Caki2 (cell line): ENCODE data around the gene SNRPA1. TPM values are rescaled to one million over a fixed set of nuclear protein-coding genes. Genes with fewer than 3 reads are reported as not detected.

ENCODE experiments used
- DNase-seq: peaks from one replicate; pipeline ENCODE4 v3.0.0-alpha.2; 2015; ENCODE audit warnings: low read depth
- in situ Hi-C: cut with HindIII; loops from 2 replicates; pipeline ENCODE4 v1.10.0; 2016; ENCODE audit warnings: low sequenced_read_pairs, low pct_unique_long_range_greater_than_20kb, mixed read lengths
- total RNA-seq: library from RNA; depleted of rRNA; stranded (reverse); fragments of >200 nt; shearing (Covaris generic); gene quantifications from 2 replicates; pipeline ENCODE4 v1.2.3, GENCODE V29; 2014; ENCODE audit warnings: low replicate concordance

Gene SNRPA1
- total RNA-seq, 1 experiment from 2014 or later = 46.7 TPM

DNA sequence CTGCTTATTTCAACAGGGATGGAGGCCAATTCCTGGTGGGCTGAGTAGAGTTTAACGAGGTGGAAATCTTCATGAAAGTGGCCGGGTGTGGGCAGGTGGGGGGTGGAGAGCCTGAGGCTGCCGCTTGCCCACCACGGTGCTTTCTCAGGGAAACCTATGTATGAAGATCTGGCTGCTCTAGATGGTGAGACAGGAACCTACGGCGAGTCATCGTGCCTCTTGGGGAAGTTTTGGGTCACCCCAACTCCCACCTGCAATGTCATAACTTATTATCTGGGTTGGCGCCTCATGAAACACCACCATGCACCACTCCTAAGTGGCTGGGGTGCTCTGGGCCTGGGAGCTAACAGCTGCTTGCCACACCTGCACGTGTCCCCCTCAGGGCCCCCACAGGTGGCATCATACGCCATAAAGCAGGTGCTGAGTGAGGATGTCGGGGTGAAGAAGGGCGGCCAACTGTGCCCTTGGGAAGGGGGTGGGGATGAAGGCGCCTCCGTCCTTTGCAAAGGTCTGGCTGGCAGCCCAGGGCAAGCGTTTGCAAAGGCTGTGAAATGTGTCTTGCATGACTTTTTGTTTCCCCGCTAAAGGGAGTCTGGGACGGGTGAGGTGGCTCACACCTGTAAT, 27.9 kb upstream of the SNRPA1 start:
- no peak for DNase-seq
- in situ Hi-C loops = no loop called here

DNA sequence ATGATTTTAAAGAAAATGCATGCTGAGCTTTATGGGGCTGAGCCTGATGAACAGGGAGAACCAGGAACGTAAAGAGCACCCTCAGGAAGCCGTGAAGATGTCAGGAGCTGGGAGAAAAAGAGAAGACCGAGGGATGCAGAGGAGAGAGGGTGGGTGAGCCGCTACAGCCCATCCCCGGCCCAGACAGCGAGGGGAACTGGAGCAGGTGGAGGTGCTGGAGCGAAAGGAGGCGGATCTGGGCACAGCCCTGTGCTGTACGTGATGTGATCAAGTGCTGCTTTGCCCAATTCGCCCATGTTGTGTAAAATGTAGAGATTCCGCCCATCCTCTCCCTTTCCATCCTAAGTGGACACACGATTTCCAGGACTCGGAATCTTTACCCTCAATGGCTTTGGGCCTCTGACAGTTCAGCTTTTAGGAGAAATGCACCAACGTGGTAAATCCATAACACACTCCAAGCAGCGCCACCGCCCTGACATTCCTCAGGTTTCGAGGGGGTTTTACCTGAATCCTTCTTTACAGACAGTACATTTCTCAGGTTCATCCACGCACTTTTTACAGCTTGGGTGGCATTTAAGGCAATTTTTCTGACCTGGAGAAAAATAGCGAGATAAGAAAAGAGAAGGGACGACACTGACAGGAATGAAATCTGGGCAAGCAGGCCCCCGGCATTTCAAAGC, 27.1 kb upstream of the SNRPA1 start:
- in situ Hi-C loops = no loop called here
- DNase-seq = no peak

DNA sequence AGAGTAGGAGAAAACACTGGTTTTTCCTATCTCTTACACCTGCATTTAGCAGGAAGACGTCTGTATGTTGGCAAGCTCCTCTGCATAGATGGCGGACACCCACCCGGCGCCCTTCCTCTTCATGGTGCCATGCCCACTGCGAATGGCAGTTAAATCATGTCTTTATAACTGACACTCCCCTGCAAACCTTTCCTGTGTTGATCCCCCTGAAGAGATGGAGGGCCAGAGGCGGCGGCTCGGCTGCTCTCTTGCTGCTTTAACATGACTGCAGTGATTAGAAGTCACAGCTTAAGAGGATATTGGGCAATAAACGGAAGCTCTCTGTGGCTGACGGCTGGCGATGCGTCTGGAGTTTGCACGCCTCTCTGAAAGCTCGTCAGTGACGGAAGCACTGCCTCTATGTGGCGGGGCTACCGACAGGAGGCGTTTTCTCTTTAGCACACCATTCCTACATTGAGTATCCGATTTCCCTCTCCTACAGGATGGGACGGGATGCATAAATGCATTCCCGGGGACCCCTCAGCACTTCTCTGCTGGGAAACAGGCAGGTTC, 25.5 kb upstream of the SNRPA1 start:
- in situ Hi-C loops = no loop called here
- no peak for DNase-seq

DNA sequence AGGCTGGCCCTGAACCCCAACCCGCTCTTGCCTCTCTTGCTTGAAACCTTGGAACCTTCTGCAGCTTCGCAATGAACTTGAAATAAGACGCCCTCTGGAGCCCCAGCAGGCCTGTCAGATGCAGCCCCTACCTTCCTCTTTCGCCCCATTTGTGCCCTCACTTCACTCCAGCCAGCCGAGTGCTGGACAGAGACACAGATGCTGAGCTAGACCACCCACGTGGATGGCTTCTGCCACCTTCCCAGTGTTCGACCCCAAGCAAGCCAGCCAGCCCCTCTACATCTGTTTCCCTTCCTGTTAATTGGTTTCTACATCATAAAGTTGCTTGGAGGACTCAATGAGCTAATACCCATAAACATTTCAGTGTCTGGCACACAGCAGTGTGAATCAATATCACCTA, 23.8 kb upstream of the SNRPA1 start:
- DNase-seq = no peak
- in situ Hi-C loops = no loop called here

DNA sequence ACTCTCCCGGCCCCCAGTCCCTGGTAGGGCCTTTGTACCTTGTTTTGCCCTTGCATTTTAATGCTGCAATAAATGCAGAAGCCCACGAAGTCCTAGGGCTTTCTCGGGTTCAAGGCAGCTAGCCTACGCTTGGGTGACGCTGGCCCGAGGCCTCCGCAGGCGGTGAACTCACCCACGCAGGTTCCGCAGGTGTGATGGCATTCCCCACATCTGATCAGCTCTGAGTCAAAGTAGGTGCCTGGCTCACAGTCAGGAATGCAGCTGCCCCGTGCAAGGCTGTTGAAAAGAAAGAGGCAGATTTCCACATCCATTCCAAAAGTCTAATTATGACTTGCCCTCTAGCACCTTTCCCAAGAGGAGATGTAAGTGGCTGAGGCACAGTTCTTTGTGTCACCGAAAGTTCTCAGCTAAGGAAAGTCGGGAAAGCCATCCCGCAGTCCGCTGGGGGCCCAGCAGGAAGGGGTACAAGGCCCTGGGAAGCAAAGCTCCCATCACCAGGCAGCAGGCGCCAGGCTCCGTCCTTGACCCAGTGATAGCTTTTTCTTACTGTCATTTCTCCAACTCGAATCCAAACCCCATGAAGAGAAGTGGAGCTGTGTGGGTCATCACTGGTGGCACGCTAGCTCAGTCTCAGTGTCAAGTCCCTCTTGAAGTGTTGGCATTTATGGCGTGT, 23.2 kb upstream of the SNRPA1 start:
- in situ Hi-C loops = no loop called here
- DNase-seq = no peak

DNA sequence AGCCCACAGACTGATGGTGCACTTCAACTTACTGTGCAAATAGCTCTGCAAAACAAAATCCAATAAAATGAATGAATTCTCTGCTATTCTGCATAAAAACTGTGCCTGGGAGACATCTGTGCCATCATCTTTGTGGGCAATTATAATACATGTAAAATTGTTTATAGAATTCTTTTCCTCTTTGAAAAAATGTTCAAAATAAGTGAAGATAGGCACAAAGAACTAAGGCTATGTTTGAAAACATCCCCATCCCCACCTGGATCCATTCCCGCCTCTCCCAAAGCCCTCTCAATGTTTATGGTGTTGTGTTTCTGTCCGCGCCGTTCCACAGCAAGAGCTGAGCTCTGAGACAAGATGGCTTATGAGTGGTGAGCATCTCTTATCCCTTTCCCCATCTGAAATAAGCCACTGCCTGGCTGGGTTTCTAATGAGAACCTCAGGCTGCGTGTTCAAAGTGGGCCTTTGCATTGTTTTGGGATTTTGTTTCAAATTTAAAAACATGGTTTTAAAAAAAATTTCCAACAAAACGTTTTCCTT, 22.4 kb upstream of the SNRPA1 start:
- in situ Hi-C loops = no loop called here
- no peak for DNase-seq

DNA sequence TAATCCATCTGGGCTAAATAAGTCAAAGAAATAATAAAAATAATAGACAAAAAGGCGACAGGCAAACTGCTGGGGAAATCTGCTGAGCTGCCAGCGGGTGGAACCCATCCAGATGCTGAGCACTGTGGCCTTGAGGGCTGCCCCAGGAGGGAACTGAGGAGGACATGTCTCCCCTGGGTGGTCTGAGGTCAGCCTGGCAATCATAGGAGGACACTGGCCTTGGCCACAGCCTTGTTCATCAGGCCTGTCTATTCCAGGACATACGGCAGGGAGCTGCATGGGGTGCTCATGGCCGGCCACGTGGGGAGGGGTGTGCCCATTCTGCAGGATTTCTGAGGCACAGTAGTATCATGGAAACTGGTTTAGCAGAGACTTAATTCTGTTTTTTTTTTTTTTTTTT, 21.5 kb upstream of the SNRPA1 start:
- in situ Hi-C loops = no loop called here
- DNase-seq = no peak

DNA sequence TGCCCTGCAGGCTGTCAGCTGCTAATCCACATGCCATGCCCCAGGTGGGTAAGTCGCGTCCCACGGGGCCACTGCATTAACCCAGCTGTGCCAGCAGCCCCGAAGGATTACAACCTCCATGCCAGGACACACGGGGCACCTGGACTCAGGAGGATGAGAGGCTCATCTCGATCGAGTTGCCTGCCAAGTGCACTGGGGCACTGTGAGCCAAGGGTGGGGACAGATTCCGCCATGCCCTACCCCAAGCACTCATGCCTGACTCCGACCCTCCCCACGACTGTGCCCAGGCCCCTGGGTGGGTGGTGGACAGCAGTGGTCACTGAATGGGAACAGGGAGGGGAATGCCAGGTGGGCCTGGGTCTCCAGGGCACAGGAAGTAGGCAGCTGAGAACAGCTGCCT, 20.7 kb upstream of the SNRPA1 start:
- in situ Hi-C loops = no loop called here
- no peak for DNase-seq

DNA sequence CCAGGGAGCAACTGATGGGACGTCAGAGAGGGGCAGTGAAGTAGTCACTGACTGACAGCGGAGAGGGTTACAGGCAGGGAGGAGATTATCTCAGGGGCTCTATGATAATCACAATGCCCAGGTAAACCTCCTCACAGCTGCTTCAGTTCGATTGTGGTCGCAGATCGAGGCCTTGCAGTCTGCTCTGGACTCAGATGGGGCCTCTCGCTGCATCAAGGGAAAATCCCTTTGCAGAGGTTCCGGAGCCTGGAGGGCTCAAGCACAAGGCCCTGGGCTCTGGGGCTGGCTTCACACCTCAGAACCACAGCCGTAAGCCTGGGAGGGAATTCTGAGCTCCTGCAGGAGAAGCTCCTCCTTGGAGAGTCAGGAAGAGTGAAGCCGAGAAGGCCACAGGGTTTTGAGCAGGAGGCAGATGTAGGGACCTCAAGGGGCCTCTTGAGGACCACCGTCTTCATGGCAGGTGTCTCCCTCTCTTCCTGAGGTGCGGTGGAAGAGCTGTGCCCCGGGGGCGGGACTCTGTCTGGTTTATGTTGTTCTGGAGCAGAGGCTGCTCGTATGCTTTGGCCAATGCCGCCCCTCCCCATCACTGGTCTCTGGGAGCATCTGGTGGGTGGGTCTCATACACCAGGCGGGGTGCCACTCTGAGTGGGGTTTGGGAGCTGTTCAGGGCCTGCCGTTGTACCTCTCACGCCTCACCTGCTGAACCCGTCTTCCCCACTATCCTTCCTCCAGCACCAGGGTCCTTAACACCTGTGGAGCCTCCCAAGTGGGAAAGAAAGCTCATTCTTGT, 19.5 kb upstream of the SNRPA1 start:
- DNase-seq = no peak
- in situ Hi-C loops = no loop called here

DNA sequence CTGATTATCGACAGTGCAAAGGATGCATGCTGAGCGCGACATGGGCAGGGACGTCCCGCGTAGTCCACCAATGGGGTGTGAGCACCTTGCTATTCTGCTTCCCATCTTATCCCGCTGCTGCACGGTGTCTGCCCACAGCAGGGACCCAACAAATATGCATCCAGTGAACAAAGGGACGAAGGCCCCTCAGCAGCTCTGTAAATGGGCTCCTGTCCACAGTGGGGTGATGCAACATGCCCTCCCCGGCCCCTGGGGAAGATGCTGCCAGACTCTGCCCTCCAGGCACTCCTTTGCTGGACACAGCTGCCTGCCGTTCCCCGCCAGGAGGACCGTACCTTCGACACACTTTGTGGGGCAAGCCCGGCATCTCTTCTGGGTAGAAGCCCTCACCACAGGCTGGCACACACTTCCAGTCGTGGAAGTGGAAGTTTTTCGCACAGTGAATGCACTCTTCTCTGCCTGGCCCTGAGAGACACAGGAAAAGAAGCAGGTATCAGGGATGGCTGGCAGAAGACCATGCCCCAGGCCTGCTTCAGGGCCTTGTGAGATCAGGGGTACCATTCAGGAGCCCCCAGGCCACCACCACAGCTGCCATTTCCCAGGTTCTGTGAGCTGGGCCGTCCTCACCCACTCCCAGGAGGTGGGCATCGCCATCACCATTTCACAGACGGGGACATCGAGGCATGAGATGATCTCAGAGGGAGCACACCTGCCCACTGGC, 18.2 kb upstream of the SNRPA1 start:
- in situ Hi-C loops = no loop called here
- no peak for DNase-seq

DNA sequence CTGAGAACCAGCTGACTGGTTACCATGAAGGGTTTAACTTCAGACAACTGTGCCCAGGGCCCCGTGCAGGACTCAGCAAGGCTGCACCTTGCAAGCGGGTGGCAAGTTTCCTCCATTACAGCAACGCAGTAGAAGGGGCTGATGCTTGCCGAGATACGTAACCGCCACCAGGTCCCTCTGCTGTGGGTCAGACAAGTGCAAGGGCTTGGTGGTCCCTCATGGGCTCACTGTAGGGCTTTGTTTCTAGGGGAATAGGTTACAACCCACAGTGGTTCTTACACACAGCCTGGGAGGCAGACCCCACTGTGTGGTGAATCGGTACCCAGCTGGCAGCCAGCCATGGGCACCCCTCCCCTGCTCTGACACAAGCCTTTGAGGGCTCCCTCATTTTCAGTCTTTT, 15.5 kb upstream of the SNRPA1 start:
- in situ Hi-C loops = no loop called here
- no peak for DNase-seq

DNA sequence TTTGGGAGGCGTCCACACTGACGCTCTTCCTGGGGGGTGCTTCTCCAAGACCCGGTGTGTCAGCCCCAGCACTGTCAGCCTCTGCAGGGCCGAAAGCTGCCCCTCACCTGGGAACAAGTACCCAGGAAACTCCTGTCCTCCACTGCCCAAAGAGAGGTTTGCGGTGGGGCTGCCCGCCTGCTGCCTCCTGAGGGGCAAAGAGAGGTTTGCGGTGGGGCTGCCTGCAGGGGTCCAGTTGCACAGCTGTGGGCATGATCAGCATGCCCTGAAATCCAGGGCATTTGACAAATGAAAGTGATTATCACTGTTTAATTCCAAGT, 15.1 kb upstream of the SNRPA1 start:
- no peak for DNase-seq
- in situ Hi-C loops = no loop called here

DNA sequence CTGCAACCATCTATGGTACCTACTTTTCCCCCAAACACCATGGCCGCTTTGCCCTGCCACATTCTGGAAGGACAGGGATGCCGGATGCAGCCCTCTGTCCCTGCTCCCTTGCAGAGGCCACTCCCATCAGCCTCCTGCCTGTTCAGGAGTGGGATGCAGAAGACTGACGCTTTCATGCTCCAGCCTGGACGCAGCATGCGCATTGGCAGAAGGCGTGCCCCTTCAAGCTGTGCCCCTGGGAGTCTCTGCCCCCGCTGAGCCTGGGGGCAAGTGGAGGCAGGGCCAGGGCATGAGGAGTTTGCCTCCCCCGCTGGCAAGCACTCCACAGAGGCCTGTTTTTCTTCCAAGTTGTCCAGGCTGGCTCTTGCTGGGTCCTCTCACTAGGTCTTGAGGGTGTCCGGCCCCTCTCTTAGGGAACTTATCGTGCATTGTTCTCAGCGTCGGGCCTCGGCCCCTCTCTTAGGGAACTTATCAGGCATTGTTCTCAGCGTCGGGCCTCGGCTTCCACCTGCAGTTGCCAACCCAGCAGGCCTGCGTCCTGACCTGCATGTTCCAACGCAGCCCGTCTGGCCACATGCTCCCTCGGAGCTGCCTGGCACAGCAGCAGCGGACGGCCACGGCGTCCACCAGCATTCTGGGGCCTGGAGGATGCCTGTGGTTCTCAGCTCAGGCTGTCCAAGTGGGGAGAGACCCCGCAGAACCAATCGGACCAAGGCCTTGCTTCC, 14.6 kb upstream of the SNRPA1 start:
- in situ Hi-C loops = no loop called here
- no peak for DNase-seq

DNA sequence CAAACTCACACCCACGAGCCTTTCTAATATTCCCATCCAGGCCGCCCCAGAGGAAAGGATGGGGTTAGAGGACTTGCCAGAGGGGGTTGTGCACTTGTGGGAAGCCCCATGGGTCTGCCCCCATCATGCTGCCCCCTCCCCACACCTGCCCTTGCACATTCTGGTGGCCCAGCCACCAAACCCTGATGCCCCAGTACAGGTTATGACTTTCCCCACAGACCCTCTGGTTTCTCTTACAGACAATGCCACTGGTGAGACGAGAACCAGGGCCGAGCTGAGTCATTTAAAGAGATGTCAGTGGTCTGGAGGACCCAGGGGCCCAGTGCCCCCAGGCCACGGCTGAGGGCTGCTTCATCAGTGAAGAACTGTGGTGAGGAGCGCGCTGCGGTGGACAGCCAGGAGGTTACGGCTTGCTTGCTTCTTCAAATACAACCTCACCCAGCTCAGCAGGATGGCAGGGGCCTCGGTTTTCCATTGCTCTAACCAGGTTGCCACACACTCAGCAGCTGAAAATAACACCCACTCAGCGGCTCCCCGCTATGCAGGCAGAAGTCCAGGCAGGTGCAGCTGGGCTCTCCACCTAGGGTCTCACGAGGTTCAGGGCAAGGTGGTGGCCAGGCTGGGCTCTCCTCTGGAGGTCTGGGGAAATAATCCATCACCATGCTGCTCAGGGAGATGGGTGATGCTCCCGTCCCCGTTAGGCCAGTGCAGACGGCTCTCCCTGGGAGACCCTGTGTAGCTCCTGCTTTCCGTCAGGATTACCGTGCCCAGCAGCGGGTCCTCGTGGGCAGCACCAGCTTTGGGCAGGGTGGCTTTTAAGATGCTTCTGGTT, 13.8 kb upstream of the SNRPA1 start:
- in situ Hi-C loops = no loop called here
- no peak for DNase-seq

DNA sequence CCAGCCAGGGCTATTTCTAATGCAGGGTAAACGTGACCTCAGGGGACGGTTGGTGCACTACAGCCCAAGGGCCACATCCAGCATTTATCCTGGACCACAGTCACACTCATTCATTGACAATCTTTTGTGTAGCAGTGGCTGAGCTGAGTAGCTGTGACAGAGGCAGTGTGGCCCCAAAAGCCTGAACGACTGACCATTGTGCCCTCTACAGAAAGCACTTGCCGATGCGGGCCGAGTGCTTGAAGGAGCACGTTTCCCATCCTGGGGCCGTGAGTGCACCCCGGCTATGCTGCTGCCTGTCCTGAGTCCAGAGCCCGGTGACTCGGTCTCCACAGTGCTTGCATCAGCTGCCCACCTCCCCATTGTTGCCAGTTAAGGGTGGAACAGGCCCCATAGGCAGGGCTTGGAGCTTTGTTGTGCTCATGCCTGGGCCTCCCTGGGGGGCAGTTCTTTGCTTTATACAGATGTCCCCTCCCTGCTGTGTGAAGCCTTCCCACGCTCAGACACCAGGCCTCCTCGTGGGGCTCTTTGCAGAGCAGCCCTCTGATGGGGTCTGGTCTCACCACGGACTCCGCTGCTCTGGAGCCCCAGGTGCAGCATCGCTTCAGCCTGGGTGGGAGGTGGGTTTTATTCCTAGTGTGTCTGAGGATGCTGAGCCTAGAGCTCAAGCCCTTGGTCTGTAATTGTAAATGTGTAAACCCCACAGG, 13.0 kb upstream of the SNRPA1 start:
- in situ Hi-C loops = no loop called here
- no peak for DNase-seq
